ENCODE results near the gene RPL6.
"Not testable (repeated sequence)": the region's sequence is repeated elsewhere in the genome, so short reads cannot be mapped to it uniquely, and the experiment has no call there.

Gene RPL6

DNA sequence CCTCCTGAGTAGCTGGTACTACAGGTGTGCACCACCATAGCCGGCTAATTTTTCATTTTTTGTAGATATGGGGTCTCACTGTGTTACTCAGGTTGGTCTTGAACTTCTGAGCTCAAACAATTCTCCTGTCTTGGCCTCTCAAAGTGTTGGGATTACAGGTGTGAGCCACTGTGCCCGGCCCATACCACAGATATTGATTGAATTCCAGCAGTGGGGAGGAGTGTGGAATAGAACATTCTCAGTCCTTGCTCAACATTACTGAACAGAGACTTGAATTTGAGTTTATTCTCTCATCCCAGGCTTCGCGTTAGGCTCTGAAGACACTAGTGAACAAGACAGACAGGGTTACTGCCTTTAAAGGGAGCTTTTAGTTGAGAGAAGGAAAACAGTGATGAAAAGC, 48.9 kb upstream of the RPL6 start:
- no peak for ATAC-seq
- TF ChIP-seq, protein P1, sequence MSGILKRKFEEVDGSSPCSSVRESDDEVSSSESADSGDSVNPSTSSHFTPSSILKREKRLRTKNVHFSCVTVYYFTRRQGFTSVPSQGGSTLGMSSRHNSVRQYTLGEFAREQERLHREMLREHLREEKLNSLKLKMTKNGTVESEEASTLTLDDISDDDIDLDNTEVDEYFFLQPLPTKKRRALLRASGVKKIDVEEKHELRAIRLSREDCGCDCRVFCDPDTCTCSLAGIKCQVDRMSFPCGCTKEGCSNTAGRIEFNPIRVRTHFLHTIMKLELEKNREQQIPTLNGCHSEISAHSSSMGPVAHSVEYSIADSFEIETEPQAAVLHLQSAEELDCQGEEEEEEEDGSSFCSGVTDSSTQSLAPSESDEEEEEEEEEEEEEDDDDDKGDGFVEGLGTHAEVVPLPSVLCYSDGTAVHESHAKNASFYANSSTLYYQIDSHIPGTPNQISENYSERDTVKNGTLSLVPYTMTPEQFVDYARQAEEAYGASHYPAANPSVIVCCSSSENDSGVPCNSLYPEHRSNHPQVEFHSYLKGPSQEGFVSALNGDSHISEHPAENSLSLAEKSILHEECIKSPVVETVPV (CRISPR knock-in tag; IDR thresholded peaks at IDR 0.05), result no peak

DNA sequence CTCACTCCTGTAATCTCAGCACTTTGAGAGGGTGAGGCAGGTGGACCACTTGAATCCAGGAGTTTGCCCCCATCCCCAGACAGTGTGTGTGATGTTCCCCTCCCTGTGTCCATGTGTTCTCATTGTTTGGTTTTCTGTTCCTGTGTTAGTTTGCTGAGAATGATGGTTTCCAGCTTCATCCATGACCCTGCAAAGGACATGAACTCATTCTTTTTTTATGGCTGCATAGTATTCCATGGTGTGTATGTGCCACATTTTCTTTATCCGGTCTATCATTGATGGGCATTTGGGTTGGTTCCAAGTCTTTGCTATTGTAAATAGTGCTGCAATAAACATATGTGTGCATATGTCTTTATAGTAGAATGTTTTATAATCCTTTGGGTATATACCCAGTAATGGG, 47.7 kb upstream of the RPL6 start:
- not testable (repeated sequence) for ATAC-seq

DNA sequence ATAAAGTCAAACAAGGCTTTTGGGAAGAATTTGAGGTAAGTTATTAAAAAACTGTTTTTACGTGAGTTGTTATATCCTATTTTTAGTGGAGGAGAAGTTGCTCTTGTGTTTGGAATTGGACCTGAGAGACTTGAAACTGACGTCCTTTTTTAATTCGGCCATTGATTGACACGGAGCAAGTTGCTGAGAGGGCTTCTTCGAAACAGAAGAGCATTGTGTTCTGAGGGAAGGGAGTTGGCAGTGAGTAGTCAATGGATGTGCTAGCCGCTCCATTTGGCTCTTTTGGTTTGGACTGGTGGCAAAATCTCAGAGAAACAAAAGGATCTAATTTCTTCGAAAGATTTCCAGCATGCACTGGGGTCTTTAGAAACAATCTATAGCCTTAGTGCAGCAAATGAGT, 46.6 kb upstream of the RPL6 start:
- no peak for TF ChIP-seq OSR1 (CRISPR knock-in tag; IDR thresholded peaks at IDR 0.05)
- no peak for TF ChIP-seq GLIS3 (CRISPR knock-in tag; IDR thresholded peaks at IDR 0.05)
- TF ChIP-seq TOX (CRISPR knock-in tag; IDR thresholded peaks at IDR 0.05; ENCODE audit: borderline replicate concordance), result no peak
- TF ChIP-seq, protein P2, sequence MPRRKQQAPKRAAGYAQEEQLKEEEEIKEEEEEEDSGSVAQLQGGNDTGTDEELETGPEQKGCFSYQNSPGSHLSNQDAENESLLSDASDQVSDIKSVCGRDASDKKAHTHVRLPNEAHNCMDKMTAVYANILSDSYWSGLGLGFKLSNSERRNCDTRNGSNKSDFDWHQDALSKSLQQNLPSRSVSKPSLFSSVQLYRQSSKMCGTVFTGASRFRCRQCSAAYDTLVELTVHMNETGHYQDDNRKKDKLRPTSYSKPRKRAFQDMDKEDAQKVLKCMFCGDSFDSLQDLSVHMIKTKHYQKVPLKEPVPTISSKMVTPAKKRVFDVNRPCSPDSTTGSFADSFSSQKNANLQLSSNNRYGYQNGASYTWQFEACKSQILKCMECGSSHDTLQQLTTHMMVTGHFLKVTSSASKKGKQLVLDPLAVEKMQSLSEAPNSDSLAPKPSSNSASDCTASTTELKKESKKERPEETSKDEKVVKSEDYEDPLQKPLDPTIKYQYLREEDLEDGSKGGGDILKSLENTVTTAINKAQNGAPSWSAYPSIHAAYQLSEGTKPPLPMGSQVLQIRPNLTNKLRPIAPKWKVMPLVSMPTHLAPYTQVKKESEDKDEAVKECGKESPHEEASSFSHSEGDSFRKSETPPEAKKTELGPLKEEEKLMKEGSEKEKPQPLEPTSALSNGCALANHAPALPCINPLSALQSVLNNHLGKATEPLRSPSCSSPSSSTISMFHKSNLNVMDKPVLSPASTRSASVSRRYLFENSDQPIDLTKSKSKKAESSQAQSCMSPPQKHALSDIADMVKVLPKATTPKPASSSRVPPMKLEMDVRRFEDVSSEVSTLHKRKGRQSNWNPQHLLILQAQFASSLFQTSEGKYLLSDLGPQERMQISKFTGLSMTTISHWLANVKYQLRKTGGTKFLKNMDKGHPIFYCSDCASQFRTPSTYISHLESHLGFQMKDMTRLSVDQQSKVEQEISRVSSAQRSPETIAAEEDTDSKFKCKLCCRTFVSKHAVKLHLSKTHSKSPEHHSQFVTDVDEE (CRISPR knock-in tag; IDR thresholded peaks at IDR 0.05), result no peak
- no peak for TF ChIP-seq ISL1 (CRISPR knock-in tag; IDR thresholded peaks at IDR 0.05)
- TF ChIP-seq TCF4 (CRISPR knock-in tag; IDR thresholded peaks at IDR 0.05; ENCODE audit: borderline replicate concordance), result no peak
- TF ChIP-seq, protein P3, sequence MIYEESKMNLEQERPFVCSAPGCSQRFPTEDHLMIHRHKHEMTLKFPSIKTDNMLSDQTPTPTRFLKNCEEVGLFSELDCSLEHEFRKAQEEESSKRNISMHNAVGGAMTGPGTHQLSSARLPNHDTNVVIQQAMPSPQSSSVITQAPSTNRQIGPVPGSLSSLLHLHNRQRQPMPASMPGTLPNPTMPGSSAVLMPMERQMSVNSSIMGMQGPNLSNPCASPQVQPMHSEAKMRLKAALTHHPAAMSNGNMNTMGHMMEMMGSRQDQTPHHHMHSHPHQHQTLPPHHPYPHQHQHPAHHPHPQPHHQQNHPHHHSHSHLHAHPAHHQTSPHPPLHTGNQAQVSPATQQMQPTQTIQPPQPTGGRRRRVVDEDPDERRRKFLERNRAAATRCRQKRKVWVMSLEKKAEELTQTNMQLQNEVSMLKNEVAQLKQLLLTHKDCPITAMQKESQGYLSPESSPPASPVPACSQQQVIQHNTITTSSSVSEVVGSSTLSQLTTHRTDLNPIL (CRISPR knock-in tag; IDR thresholded peaks at IDR 0.05; ENCODE audit: low read depth), result no peak
- no peak for TF ChIP-seq ZNF565 (CRISPR knock-in tag; conservative IDR thresholded peaks at IDR 0.05; ENCODE audit: low read depth)
- TF ChIP-seq, protein P4, sequence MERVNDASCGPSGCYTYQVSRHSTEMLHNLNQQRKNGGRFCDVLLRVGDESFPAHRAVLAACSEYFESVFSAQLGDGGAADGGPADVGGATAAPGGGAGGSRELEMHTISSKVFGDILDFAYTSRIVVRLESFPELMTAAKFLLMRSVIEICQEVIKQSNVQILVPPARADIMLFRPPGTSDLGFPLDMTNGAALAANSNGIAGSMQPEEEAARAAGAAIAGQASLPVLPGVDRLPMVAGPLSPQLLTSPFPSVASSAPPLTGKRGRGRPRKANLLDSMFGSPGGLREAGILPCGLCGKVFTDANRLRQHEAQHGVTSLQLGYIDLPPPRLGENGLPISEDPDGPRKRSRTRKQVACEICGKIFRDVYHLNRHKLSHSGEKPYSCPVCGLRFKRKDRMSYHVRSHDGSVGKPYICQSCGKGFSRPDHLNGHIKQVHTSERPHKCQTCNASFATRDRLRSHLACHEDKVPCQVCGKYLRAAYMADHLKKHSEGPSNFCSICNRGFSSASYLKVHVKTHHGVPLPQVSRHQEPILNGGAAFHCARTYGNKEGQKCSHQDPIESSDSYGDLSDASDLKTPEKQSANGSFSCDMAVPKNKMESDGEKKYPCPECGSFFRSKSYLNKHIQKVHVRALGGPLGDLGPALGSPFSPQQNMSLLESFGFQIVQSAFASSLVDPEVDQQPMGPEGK (CRISPR knock-in tag; IDR thresholded peaks at IDR 0.05; ENCODE audit: borderline replicate concordance), result no peak
- TF ChIP-seq, protein P5, sequence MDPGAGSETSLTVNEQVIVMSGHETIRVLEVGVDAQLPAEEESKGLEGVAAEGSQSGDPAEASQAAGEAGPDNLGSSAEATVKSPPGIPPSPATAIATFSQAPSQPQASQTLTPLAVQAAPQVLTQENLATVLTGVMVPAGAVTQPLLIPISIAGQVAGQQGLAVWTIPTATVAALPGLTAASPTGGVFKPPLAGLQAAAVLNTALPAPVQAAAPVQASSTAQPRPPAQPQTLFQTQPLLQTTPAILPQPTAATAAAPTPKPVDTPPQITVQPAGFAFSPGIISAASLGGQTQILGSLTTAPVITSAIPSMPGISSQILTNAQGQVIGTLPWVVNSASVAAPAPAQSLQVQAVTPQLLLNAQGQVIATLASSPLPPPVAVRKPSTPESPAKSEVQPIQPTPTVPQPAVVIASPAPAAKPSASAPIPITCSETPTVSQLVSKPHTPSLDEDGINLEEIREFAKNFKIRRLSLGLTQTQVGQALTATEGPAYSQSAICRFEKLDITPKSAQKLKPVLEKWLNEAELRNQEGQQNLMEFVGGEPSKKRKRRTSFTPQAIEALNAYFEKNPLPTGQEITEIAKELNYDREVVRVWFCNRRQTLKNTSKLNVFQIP (CRISPR knock-in tag; IDR thresholded peaks at IDR 0.05; ENCODE audit: borderline replicate concordance, low read depth), result no peak
- TF ChIP-seq PPARA (CRISPR knock-in tag; IDR thresholded peaks at IDR 0.05; ENCODE audit: borderline replicate concordance), result no peak
- no peak for TF ChIP-seq ZNF8 (CRISPR knock-in tag; IDR thresholded peaks at IDR 0.05)
- TF ChIP-seq CSDC2 (CRISPR knock-in tag; IDR thresholded peaks at IDR 0.05), result no peak

DNA sequence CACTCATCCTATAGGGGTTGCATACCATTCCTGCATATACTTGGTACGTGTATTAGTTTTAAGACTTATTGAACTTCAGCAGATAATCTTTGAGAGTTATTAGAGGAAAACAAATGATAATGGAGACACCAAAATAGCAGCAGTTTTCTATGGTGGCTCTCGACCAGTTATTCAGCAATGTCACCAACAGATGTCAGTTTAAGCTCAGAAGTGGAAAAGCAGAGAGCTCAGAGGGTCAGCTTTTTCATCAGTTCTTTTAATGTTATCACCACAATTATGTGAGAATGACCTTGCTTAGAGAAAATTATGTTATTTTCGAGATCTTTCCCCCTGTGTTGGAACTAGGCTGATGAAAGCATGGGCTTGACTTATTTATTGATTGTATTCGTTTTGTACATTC, 41.3 kb upstream of the RPL6 start:
- no peak for ATAC-seq
- TF ChIP-seq TCF4 (CRISPR knock-in tag; IDR thresholded peaks at IDR 0.05; ENCODE audit: borderline replicate concordance), result no peak
- TF ChIP-seq ZFP3 (CRISPR knock-in tag; IDR thresholded peaks at IDR 0.05), result no peak
- TF ChIP-seq, protein P1 (CRISPR knock-in tag; IDR thresholded peaks at IDR 0.05), result no peak
- TF ChIP-seq TOX (CRISPR knock-in tag; IDR thresholded peaks at IDR 0.05; ENCODE audit: borderline replicate concordance), result no peak
- TF ChIP-seq RARB (CRISPR knock-in tag; IDR thresholded peaks at IDR 0.05), result no peak
- TF ChIP-seq, protein P4 (CRISPR knock-in tag; IDR thresholded peaks at IDR 0.05; ENCODE audit: borderline replicate concordance), result no peak
- TF ChIP-seq ZNF70 (CRISPR knock-in tag; IDR thresholded peaks at IDR 0.05), result no peak
- TF ChIP-seq ESRRG (CRISPR knock-in tag; IDR thresholded peaks at IDR 0.05), result no peak
- TF ChIP-seq, protein P5 (CRISPR knock-in tag; IDR thresholded peaks at IDR 0.05; ENCODE audit: borderline replicate concordance, low read depth), result no peak
- no peak for TF ChIP-seq ZNF8 (CRISPR knock-in tag; IDR thresholded peaks at IDR 0.05)
- no peak for TF ChIP-seq PPARA (CRISPR knock-in tag; IDR thresholded peaks at IDR 0.05; ENCODE audit: borderline replicate concordance)
- no peak for TF ChIP-seq ZNF565 (CRISPR knock-in tag; conservative IDR thresholded peaks at IDR 0.05; ENCODE audit: low read depth)

More for the DNA sequence above, 46.6 kb upstream of the RPL6 start:
- ATAC-seq, result no peak

Measured in SK-N-SH treated with all-trans-retinoic acid at 6 μM for 48 hours (cell line).